HEK293 (cell line): ENCODE measurements around the gene ATP6V0B.

ENCODE experiments used
- FEZF1 ChIP-seq: fragments of 450-650 bp; formaldehyde crosslinking; IDR thresholded peaks from 2 replicates; pipeline ENCODE4 v1.5.1; 2016; ENCODE audit warnings: missing biosample characterization, missing genetic modification characterization
- HOXC10 ChIP-seq: sonication (generic); formaldehyde crosslinking; IDR thresholded peaks from 2 replicates; pipeline ENCODE4 v1.8.1; 2023; ENCODE audit warnings: mild to moderate bottlenecking, missing genetic modification reagents
- KLF17 ChIP-seq: fragments of 450-650 bp; formaldehyde crosslinking; IDR thresholded peaks from 2 replicates; pipeline ENCODE4 v1.5.1; 2016; ENCODE audit warnings: missing biosample characterization, missing genetic modification characterization
- KLF8 ChIP-seq: fragments of 450-650 bp; formaldehyde crosslinking; IDR thresholded peaks from 2 replicates; pipeline ENCODE4 v1.5.1; 2016; ENCODE audit warnings: missing biosample characterization, missing genetic modification characterization
- OVOL3 ChIP-seq: fragments of 450-650 bp; formaldehyde crosslinking; IDR thresholded peaks from 2 replicates; pipeline ENCODE4 v1.5.1; 2016; ENCODE audit warnings: missing biosample characterization, missing genetic modification characterization
- SCRT1 ChIP-seq: fragments of 450-650 bp; formaldehyde crosslinking; IDR thresholded peaks from 2 replicates; pipeline ENCODE4 v1.5.1; 2016; ENCODE audit warnings: missing biosample characterization, missing genetic modification characterization, borderline replicate concordance
- ZBTB1 ChIP-seq: fragments of 450-650 bp; formaldehyde crosslinking; IDR thresholded peaks from 2 replicates; pipeline ENCODE4 v1.5.1; 2016; ENCODE audit warnings: missing biosample characterization, missing genetic modification characterization
- ZBTB20 ChIP-seq: fragments of 450-650 bp; formaldehyde crosslinking; IDR thresholded peaks from 2 replicates; pipeline ENCODE4 v1.5.1; 2016; ENCODE audit warnings: missing biosample characterization, missing genetic modification characterization
- ZNF112 ChIP-seq: fragments of 450-650 bp; formaldehyde crosslinking; IDR thresholded peaks from 2 replicates; pipeline ENCODE4 v1.5.0; 2017; ENCODE audit warnings: missing biosample characterization, missing genetic modification characterization
- ZNF114 ChIP-seq: fragments of 450-650 bp; formaldehyde crosslinking; IDR thresholded peaks from 2 replicates; pipeline ENCODE4 v1.5.0; 2017; ENCODE audit warnings: missing biosample characterization, missing genetic modification characterization
- ZNF18 ChIP-seq: fragments of 450-650 bp; formaldehyde crosslinking; IDR thresholded peaks from 2 replicates; pipeline ENCODE4 v1.5.1; 2016; ENCODE audit warnings: missing biosample characterization, missing genetic modification characterization
- ZNF202 ChIP-seq: fragments of 450-650 bp; formaldehyde crosslinking; IDR thresholded peaks from 2 replicates; pipeline ENCODE4 v1.5.1; 2016; ENCODE audit warnings: missing biosample characterization, missing genetic modification characterization, borderline replicate concordance
- ZNF214 ChIP-seq: fragments of 450-650 bp; formaldehyde crosslinking; IDR thresholded peaks from 2 replicates; pipeline ENCODE4 v1.5.1; 2017; ENCODE audit warnings: missing biosample characterization, mild to moderate bottlenecking, missing genetic modification characterization, borderline replicate concordance
- ZNF248 ChIP-seq: fragments of 450-650 bp; formaldehyde crosslinking; IDR thresholded peaks from 2 replicates; pipeline ENCODE4 v1.5.1; 2017; ENCODE audit warnings: missing biosample characterization, missing genetic modification characterization
- ZNF274 ChIP-seq, 2 experiments: fragments of 200-500 bp in 1 of 2; fragments of 450-650 bp in 1 of 2; sonication (Bioruptor generic) in 1 of 2; formaldehyde crosslinking in 1 of 2; IDR thresholded peaks; 2 replicates each; pipeline versions ENCODE4 v1.5.1 to v1.6.1; 2014 to 2016; ENCODE audit warnings: borderline replicate concordance in 1 of 2, inconsistent platforms in 1 of 2, low read length in 1 of 2, missing biosample characterization in 1 of 2, missing genetic modification characterization in 1 of 2
- ZNF280C ChIP-seq: fragments of 450-650 bp; formaldehyde crosslinking; IDR thresholded peaks from 2 replicates; pipeline ENCODE4 v1.5.1; 2016; ENCODE audit warnings: missing biosample characterization, missing genetic modification characterization
- ZNF423 ChIP-seq: fragments of 450-650 bp; formaldehyde crosslinking; IDR thresholded peaks from 2 replicates; pipeline ENCODE4 v1.5.1; 2016; ENCODE audit warnings: missing biosample characterization, missing genetic modification characterization
- ZNF510 ChIP-seq: fragments of 450-650 bp; formaldehyde crosslinking; IDR thresholded peaks from 2 replicates; pipeline ENCODE4 v1.5.1; 2018; ENCODE audit warnings: mild to moderate bottlenecking, missing genetic modification characterization, missing biosample characterization; ENCODE audit not compliant: insufficient replicate concordance
- ZNF514 ChIP-seq: fragments of 450-650 bp; formaldehyde crosslinking; IDR thresholded peaks from 2 replicates; pipeline ENCODE4 v1.5.1; 2016; ENCODE audit warnings: missing biosample characterization, missing genetic modification characterization
- ZNF518A ChIP-seq: fragments of 450-650 bp; formaldehyde crosslinking; conservative IDR thresholded peaks from 2 replicates; pipeline ENCODE4 v1.5.1; 2016; ENCODE audit warnings: low read depth, missing biosample characterization, missing genetic modification characterization
- ZNF530 ChIP-seq: fragments of 450-650 bp; formaldehyde crosslinking; IDR thresholded peaks from 2 replicates; pipeline ENCODE4 v1.5.1; 2016; ENCODE audit warnings: low read depth, missing biosample characterization, missing genetic modification characterization
- ZNF621 ChIP-seq: fragments of 450-650 bp; formaldehyde crosslinking; IDR thresholded peaks from 2 replicates; pipeline ENCODE4 v1.5.1; 2017; ENCODE audit warnings: missing biosample characterization, missing genetic modification characterization
- ZNF747 ChIP-seq: fragments of 450-650 bp; formaldehyde crosslinking; IDR thresholded peaks from 2 replicates; pipeline ENCODE4 v1.5.1; 2016; ENCODE audit warnings: missing biosample characterization, missing genetic modification characterization
- ZNF776 ChIP-seq: fragments of 450-650 bp; formaldehyde crosslinking; IDR thresholded peaks from 2 replicates; pipeline ENCODE4 v1.5.0; 2017; ENCODE audit warnings: missing biosample characterization, missing genetic modification characterization, borderline replicate concordance
- ZNF843 ChIP-seq: fragments of 450-650 bp; formaldehyde crosslinking; IDR thresholded peaks from 2 replicates; pipeline ENCODE4 v1.5.1; 2016; ENCODE audit warnings: missing biosample characterization, missing genetic modification characterization
- ZSCAN16 ChIP-seq: fragments of 450-650 bp; formaldehyde crosslinking; IDR thresholded peaks from 2 replicates; pipeline ENCODE4 v1.5.1; 2016; ENCODE audit warnings: missing biosample characterization, missing genetic modification characterization
- ZSCAN4 ChIP-seq: fragments of 450-650 bp; formaldehyde crosslinking; IDR thresholded peaks from 2 replicates; pipeline ENCODE4 v1.5.1; 2017; ENCODE audit warnings: missing biosample characterization, missing genetic modification characterization
- ZSCAN5A ChIP-seq: fragments of 450-650 bp; formaldehyde crosslinking; IDR thresholded peaks from 2 replicates; pipeline ENCODE4 v1.5.1; 2016; ENCODE audit warnings: missing biosample characterization, missing genetic modification characterization

ATP6V0B gene

GRCh38 chr1:43978551-43979260 lies 3.9 kb downstream of the ATP6V0B start, which contains the start of gene B4GALT2 (continued):
- no peak for TF ChIP-seq ZNF214 (tag by site-specific recombination)
- no peak for TF ChIP-seq ZNF843 (tag by site-specific recombination)
- TF ChIP-seq HOXC10 (CRISPR knock-in tag) = no peak
- no peak for TF ChIP-seq ZNF621
- no peak for TF ChIP-seq ZNF248
- TF ChIP-seq ZNF518A = no peak
- no peak for TF ChIP-seq ZNF747
- TF ChIP-seq SCRT1 = no peak
- TF ChIP-seq ZSCAN5A (tag by site-specific recombination) = no peak
- TF ChIP-seq ZNF274 (IDR thresholded peaks at IDR 0.05; ENCODE audit: low read length) = no peak
- no peak for TF ChIP-seq ZNF274 (tag by site-specific recombination; IDR thresholded peaks at IDR 0.05; ENCODE audit: borderline replicate concordance)
- TF ChIP-seq ZNF280C (tag by site-specific recombination) = no peak
- no peak for TF ChIP-seq ZNF514 (tag by site-specific recombination)
- no peak for TF ChIP-seq ZNF530 (tag by site-specific recombination)
- no peak for TF ChIP-seq OVOL3 (tag by site-specific recombination)
- TF ChIP-seq KLF8 = peak; percentile 34; the same call in 1 of the 2 replicates
- TF ChIP-seq ZNF18 (tag by site-specific recombination) = no peak
- no peak for TF ChIP-seq ZBTB1 (tag by site-specific recombination)
- TF ChIP-seq ZNF112 (tag by site-specific recombination) = no peak
- no peak for TF ChIP-seq ZNF114 (tag by site-specific recombination)
- TF ChIP-seq KLF17 (tag by site-specific recombination) = no peak; the same call in 1 of the 2 replicates
- TF ChIP-seq ZNF202 = no peak
- TF ChIP-seq ZSCAN16 (tag by site-specific recombination) = no peak
- peak; percentile 100 for TF ChIP-seq ZBTB20 (tag by site-specific recombination)
- no peak for TF ChIP-seq ZNF423 (tag by site-specific recombination)
- TF ChIP-seq FEZF1 (tag by site-specific recombination) = no peak
- no peak for TF ChIP-seq ZSCAN4 (tag by site-specific recombination)
- TF ChIP-seq ZNF510 (tag by site-specific recombination) = no peak
- TF ChIP-seq ZNF776 (tag by site-specific recombination) = no peak
